Activated effector memory CD4-positive, alpha-beta T cell treated with anti-CD3 and anti-CD28 coated beads, Interleukin-2, amount 50 U/mL, for 16 hours (primary cell): ENCODE data around the gene CTSA.
"Not testable (repeated sequence)": the region's sequence is repeated elsewhere in the genome, so short reads cannot be mapped to it uniquely, and the experiment has no call there.

Experiments
- DNase-seq: peaks from one replicate; pipeline ENCODE4 v3.0.0-alpha.2; 2020

CTSA gene

DNA sequence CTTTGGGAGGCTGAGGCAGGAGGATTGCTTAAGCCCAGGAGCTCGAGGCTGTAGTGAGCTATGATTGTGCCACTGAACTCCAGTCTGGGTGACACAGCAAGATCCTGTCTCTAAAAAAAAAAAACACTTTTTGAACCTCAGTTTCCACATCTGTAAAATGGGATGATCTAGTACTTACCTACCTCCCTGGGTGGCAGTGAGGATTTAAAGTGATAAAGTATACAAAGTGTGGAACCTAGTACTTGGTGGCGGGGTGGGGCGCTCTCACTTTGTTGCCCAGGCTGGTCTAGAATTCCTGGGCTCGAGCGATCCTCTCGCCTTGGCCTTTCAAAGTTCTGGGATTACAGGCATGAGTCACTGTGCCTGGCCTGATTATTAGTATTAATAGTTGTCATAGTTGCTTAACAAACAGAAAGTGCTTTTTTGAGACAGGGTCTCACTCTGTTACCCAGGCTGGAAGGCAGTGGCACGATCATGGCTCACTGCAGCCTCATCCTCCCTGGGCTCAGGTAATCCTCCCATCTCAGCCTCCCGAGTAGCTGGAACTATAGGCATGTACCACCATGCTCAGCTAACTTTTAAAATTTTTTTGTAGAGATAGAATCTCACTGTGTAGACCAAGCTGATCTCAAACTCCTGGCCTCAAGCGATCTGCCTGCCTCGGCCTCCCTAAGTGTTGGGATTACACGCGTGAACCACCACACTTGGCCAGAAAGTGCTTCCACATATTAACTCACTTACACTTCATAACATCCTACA is 27.8 kb downstream of the CTSA start:
- no peak for DNase-seq

DNA sequence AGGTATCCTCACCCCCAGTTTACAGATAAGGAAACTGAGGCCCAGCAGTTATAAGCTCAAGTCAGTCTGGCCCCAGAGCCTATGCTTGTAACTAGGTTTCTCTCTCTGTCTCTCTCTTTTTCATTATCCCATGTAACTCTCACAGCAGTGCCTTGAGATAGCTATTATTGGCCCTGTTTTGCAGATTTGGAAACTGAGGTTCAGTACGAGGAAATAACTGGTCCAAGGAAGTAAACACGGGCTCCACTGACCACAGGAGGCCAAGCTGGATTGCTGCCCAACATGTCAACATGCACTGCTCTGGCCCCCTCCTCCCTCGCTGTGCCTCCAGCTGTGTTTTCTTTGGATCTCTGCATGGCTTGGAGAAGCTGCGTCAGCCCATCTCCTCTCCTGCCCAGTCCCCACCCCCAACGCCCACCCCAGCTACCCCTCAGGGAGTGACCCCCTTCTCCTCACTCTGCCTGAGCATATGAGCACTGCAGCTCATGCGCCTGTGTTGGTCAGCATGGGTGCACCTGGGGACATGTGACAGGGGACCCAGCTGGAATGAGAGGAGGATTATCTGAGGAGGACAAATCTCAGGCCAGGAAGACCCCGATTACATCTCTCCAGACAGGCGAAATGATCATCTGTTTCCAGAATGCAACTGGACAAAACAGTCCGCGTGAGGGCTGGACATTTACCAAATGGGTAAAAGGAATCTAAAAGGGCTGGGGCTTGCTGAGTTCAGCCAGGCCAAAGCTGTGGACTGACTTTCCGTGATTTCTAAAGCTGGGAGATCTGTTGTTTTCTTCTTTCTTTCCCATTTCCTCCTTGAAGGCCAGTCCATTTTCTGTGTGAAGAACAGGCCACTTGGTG is 28.6 kb downstream of the CTSA start:
- DNase-seq: no peak

DNA sequence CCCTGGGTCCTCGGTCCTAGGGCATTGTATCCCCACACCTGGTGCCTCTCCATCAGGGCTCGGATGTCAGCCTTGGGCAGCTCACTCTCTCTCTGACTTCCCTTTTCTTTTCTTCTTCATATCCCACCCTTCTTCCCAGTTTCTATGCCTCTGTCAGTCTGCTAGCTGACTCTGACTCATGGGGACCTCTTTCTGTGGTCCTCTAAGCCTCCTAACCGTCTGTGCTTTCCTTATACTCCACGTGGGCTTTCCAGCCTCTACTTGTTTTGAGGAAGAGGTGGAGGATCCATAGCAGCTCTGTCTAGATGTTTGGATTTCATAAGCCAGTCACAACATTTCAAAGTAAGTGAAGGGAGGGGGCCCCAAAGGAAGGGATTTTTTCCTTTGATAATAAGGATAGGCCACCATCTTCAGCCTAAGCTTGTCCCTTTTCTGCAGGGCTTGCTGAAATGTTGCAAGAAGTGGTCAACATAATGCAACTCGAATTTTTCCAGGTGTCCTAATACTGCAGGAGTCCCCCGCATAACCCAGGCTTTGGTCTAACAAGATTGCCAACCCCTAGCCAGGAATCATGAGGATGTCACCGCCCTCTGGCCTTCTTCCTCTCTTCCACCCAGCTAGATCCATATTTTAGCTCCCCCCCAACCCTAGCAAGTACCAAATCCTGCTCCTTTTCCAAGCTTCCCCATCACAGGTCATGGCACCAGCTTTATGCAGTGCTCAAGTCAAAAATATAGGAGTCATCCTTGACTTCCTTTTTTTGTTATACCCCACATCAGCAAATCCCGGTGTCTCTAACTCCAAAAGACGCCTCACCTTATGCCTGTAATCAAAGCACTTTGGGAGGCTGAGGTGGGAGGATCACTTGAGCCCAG is 29.6 kb downstream of the CTSA start:
- no peak for DNase-seq

DNA sequence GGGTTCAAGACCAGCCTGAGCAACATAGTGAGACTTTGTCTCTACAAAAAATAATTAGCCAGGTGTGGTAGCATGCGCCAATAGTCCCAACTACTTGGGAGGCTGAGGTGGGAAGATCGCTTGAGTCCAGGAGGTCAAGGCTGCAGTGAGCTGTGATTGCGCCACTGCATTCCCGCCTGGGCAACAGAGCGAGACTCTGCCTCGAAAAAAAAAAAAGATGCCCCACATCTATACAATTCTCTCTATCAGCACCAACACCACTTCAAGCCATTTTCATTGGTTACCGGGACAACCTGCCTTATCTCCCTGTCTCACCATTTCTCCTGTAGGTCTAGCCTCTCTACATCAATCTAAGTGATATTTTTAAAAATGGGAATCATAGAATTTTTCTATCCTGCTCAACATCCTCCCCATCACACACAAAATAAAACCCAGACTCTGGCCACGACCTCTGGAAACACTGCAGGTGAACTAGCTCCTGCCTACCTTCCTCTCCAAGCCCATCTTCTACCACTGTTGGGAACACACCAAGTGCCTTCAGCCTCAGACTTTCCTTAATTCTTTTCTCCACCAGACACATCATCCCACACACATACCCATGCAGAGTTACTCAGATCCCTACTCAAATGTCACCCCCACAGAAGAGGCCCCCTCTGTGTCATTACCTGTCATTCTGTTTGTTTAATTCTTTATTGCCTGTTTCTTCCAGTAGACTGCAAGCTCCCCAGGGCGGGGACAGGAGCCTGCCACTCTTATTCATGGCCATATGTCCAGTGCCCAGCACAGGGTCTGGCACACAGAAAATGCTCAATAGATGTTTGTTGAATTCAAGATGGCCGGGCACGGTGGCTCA is 30.4 kb downstream of the CTSA start:
- no peak for DNase-seq

DNA sequence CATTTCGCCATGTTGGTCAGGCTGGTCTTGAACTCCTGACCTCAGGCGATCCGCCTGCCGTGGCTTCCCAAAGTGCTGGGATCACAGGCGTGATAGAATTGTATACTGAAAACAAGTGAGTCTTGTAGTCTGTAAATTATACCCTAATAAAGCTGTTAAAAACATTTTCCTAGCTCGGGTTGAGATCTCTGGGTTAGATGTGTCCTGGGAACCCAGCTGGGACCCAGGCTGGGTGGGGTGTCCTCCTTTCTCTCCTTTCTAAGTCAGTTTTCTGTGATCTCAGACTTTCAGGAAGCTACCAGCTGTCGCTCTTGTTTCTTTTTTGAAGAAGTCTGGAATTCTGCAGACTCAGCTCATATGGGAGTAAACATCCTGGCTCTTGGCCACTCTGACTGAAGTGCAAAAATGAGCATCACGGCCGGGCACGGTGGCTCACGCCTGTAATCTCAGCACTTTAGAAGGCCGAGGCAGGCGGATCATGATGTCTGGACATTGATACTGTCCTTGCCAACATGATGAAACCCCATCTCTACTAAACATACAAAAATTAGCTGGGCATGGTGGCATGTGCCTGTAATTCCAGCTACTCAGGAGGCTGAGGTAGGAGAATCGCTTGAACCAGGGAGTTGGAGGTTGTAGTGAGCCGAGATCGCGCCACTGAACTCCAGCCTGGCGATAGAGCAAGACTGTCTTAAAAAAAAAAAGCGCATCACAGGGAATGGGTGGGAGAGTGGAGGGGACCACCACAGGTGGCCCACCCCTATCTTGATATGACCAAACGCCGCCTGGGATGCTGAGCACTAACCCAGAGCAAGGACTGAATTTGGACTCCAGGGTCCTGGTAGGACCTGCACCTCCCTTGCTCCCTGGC is 33.5 kb downstream of the CTSA start:
- DNase-seq: no peak

DNA sequence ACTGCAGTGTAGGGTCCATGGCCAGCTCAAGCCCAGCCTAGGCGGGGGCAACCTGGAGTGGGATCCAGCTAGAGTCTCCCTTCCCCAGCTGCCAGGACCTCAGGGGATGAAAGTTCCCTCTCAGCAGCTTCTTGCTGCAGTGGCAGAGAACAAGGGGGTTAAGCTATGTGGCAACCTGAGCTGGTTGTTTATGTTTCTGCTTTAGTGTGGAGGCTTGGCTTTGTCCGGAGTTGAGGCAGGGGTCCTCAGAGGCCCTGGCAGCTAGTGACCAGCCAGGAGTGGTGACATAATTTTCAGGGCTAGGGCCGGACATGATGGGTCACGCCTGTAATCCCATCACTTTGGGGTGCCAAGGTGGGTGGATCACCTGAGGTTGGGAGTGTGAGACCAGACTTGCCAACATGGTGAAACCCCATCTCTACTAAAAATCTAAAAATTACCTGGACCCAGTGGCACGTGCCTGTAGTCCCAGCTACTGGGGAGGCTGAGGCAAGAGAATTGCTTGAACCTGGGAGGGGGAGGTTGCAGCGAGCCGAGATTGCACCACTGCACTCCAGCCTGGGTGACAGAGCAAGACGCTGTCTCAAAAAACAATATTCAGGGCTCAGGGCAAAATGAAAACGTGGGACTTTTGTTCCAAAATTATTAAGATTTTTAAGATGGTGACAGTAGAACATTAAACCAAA is 34.8 kb downstream of the CTSA start:
- no peak for DNase-seq

DNA sequence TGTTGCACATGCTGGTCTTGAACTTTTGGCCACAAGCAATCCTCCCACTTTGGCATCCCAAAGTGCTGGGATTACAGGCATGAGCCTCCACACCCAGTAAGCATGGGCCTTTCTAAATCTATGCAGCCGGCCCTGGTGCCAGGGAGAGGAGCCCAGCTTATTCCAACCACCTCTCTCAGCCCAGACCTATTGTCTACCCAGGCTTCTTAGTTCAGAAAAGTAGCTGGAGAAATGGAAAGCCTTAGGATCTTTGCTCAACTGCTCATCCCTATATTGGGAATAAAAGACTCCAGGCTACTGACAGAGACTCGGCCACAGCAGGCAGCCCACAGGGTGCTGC is 35.6 kb downstream of the CTSA start:
- no peak for DNase-seq

DNA sequence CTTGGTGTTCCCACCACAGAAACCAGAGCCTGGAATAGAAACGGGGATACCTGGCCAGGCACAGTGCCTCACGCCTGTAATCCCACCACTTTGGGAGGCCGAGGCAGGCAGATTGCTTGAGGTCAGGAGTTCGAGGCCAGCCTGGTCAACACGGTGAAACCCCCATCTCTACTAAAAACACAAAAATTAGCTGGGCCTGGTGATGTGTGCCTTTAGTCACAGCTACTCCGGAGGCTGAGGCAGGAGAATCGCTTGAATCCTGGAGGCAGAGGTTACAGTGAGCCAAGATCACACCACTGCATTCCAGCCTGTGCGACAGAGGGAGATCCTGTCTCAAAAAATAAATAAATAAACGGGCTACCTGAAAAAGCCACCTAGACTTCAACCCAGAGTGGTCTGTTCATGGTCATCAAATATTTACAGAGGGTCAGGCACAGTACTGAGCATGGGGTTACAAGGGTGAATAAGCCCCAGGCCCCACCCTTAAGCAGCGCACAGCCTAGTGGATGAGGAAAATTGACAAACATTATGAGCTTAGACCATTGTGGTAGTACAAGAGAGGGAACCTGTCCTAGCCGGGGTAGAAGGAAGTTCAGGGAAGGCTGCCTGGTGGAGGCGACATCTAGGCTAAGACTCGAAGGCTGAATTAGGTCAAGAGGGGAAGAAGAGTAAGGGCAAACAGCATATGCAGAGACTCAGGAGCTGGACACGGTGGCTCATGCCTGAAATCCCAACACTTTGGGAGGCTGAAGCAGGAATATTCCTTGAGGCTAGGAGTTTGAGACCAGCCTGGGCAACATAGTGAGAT is 36.1 kb downstream of the CTSA start:
- DNase-seq: no peak

DNA sequence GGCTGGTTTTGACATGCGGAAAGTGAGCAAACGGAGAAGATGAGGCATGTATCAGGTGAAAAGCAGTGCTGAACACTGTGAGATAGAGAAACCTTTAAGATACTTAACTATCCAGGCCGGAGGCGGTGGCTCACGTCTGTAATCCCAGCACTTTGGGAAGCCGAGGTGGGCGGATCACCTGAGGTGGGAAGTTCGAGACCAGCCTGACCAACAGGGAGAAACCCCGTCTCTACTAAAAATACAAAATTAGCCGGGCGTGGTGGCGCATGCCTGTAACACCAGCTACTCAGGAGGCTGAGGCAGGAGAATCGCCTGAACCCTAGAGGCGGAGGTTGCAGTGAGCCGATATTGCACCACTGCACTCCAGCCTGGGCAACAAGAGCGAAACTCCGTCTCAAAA is 40.5 kb downstream of the CTSA start:
- not testable (repeated sequence) for DNase-seq

DNA sequence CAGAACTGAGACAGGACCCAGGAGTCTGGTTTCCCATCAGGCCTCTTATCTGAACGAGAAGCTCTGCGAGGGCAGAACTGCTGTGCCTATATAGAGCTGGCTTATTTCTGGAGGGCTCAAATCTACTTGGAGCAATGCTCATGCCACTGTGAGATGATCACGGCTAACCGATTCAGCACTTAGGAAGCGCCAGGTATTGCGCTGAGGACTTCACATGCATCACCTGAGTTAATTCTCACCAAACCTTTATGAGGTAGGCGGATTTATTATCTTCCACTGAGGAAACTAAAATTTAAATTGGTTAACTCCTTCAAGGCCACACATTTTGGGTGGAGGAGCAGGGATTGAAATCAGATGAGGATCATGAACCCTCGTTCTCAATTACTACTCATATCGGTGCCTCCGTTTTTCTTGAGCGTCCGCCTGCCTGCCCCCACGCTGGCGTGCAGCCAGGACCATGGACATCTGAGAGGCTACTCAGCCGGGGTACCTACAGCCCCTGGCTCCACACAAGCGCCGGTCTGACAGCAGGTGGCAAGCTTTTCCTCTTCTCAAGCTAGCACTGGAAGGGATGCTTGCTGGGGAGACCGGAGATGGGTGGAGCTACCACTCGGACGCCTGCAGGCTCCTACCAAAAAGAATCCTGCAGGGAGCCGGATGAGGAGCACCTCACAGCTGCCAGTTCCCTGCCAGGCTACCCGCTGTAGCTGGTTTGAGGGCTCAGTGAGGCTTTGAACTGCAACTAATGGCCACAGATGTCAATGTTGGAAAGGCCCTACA is 42.3 kb downstream of the CTSA start:
- peak; percentile 85 for DNase-seq

DNA sequence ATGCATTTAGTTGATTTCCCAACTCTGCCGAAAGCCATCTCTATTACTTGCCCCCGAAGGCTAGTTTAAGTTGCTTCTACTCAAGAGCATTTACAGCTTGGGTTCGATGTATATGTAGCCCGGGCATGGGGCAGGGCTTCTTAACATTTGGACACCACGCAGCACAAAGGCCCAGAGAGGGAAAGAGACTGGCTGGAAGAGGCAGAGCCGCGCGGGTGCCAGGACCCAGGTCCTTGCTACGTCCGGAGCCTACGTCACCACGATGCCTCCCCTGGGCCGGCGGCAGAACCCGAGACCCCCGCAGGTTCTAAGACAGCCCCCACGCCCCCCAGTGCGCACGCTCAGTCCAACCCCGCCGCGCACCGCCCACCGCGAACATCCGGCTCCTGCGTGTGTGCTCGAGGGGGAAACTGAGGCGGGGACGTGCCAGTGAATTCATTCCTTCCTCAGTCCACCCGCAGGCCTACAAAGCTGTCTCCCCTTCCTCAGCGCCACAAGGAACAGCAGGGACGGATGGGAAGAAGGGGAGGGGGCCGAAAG is 43.0 kb downstream of the CTSA start:
- no peak for DNase-seq

DNA sequence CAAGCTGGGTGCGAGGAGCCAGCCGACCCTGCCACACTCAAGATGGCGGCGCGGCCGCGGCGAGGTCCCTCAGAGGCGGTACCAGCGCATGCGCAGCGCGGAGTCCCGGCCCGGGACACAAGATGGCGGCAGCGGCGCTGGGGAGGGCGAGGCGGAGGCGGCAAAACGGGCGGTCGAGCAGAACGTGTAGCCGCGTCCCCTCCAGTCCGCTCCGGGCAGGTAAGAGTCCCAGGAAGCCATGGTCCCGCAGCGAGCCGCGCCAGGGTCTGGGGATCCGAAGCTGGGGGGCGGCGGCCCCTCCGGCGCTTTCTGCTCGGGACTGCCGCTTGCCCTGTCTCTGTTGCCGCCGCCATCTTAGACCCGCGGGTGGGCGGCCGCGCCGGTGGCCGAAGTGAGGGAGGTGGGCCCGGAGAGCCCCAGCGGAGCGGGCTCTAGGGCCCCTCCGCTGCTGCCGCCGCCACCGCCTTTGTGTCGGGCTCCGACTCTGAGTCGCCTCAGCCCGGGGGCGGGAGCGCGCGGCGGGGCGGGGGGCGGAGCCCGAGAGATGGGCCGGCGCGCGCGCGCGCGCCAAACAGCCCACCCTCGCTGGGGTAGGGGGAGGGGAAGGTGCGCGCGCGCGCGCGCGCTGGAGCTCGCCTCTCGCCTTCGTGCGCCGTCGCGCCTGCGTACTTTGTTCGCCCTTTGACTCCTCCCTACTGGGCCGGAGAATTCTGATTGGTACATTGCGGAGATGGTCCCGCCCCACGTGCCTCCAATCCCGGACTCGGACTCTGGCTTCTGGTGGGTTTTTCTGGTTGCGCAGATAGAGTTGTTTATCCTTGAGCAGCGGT is 43.7 kb downstream of the CTSA start, which contains the start of gene PCIF1:
TSS of gene PCIF1 (plus strand) at position 98 of the 830 bp plus-strand sequence. CDS start 4,317 bp downstream, outside the sequence.
- peak; percentile 99 for DNase-seq

DNA sequence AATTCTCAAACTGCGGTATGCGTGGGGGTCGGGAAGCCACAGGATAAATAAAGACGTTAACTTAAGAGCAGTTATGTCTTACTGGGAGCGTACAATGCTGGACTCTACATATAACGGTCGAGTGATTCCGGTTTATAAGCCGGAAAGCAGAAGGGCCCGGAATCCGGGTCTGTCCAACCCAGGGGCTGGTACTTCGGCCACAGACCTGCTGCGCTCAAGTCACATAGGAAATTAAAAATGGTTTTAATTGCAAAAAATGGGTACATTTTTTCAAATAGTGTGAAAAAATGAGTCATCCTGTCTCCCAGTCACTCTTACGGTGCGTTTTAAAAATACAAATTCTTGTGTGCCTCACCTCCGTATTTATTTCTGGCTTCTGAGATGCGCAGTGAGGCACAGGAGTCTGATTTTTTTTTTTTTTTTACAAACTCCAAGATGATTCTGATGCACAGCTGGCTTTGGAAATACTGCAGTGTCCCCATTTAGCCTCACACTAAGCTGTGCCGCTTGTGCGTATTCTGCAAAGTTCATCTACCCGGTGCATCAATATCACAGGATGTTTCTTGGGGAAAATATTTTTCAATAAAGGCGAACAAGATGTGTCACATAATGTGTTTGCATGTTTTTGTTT is 44.4 kb downstream of the CTSA start:
- no peak for DNase-seq

DNA sequence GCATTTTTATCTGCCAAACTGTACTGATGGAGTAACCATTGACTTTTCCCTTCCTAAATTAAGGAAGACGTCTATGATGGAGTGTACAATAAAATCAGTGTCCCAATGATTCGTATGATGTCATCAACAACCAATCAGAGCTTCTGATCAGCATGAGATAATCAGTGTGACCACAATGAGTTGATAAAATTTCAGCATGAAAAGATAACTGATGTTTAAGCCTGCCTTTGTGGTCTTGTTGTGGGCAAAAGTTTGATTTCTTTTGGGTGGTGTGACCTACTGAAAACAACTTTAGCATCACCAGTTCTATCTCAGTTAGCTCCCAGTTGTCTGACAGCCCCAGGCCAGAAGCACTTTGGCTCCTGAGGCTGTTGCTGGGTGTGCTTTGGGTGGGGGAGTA is 46.6 kb downstream of the CTSA start:
- DNase-seq: no peak

DNA sequence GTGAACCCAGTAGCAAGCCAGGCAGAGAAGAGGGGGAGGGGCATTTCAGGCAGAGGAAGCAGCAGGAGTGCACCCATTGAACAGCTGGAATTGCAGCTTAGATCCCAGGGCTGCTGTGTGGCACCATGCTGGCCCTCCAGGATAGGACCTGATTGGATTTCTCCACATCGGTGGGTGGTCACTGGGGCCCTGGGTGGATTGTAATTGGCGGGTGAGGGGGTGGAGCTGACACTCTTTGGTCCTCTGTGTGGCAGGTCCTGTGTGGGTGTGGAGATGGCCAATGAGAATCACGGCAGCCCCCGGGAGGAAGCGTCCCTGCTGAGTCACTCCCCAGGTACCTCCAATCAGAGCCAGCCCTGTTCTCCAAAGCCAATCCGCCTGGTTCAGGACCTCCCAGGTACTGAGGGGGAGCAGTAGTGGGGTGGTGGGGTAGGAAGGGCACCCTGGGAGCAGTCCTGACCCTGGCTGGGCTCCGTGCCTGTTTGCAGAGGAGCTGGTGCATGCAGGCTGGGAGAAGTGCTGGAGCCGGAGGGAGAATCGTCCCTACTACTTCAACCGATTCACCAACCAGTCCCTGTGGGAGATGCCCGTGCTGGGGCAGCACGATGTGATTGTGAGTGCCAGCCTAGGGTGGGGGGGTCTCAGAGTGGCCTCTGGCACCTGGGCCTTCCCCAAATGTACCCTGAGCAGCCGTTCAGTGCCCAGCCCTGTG is 47.7 kb downstream of the CTSA start:
- DNase-seq: no peak

DNA sequence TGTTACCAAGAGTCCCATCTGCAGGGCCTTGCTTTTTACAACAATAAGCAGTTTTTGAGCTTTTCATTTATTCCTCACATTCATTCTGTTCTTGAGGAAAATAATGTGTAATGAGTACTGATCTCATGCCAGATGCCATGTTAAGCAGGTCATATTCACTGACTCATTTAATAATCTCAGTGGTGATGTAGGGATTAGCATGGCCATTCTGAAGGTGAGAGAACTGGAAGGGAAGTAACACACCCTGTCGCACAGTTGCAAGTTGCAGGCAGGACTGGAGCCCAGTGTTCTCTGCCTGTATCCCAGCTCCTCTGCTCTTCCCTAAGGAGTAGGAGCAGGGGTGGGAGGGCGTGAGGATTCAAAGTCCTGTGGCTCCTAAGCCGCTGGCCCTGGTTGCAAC is 48.9 kb downstream of the CTSA start:
- DNase-seq: no peak

DNA sequence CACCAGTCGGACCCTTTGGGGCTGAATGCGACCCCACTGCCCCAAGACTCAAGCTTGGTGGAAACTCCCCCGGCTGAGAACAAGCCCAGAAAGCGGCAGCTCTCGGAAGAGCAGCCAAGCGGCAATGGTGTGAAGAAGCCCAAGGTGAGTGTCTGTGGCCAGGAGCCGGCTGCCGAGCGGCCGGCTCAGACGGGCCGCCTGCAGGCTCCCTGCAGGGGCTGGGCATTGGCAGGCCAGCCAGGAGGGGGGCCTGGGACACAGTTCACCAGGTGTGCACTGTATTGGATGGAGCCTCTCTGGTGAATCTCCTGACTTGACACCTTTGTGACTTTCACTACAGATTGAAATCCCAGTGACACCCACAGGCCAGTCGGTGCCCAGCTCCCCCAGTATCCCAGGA is 49.3 kb downstream of the CTSA start:
- DNase-seq: no peak
